Measurements from ENCODE around the gene ENTREP3.

- TF ChIP-seq CTCF (conservative IDR thresholded peaks at IDR 0.05; ENCODE audit: low read length) = no peak
- no peak for TF ChIP-seq EZH2phosphoT487 (IDR thresholded peaks at IDR 0.05; ENCODE audit: borderline replicate concordance, low read depth, low read length)
Measured at GRCh38 chr1:155242805-155243358, 12.4 kb downstream of the ENTREP3 start.
